CD4-positive, alpha-beta T cell treated with Interleukin-6 for 4 hours (primary cell): ENCODE measurements around the gene RABGAP1L.
"Not testable (repeated sequence)": the region's sequence is repeated elsewhere in the genome, so short reads cannot be mapped to it uniquely, and the experiment has no call there.

Experiments
- DNase-seq: peaks from one replicate; pipeline ENCODE4 v3.0.0-alpha.2; 2020; ENCODE audit warnings: mixed read lengths

The RABGAP1L gene

DNA sequence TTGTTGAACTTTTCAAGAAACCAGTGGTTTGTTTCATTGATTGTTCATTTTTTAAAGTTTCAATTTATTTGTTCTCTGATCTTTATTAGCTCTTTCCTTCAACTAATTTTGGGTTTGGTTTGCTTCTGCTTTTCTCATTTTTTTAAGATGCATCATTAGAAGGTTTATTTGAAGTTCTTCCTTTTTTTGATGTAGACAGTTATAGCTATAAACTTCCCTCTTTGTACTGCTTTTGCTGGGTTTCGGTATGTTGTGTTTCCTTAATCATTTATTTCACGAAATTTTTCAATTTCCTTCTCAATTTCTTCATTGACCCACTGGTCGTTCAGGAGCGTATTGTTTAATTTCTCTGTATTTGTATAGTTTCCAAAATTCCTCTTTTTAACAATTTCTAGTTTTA is 155.1 kb downstream of the RABGAP1L start:
- DNase-seq, result no peak

- no peak for DNase-seq
These were observed 155.9 kb downstream of the RABGAP1L start for GRCh38 chr1:174315239-174315638.

- not testable (repeated sequence) for DNase-seq
These were observed 161.6 kb downstream of the RABGAP1L start for GRCh38 chr1:174320897-174321296.

DNA sequence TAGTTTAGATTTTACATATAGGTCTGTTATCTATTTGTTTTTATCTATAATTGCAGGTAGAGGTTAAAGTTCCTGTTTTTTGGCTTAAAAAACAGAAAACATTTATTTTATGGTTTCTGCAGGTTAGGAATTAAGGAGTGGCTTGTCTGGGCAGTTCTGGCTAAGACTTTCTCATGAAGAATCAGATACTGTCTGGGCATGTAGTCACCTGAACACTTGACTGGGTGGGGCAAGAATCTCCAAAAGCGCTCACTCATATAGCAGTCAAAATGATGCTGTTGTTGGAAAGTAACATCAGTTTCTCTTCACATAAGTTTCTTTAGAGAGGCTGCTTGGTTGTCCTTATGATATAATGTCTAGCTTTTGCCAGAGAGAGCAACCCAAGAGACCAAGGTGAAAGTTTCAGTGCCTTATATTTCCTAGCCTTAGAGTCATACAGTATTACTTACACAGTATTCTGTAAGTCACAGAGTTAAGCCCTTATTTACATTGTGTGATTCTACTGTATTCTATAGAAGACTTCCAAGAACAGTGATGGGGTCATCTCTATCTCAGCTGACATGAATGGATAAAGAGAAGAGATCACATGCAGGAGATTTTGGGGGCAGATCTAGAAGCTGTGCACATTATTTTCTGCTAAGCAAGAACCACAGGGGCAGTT is 163.0 kb downstream of the RABGAP1L start:
- DNase-seq, result no peak

DNA sequence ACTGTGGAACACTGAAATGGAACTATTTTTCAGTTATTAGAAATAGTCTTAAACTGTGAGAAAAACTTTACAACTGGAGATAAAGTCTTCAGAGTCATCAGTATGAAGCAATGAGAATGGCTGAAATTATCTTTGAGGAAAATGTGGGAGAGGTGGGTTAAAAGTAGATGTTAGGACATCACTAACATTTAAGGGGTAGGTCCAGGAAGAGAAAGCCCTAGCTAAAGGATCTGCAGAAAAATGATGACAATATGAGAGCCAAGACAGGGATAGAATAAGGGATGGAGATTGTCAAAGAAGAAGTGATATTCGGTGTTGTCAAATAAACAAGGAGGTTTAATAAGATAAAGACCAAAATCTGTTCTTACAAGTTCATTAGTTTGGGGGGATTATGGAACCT is 165.2 kb downstream of the RABGAP1L start:
- DNase-seq, result no peak

GRCh38 chr1:174324939-174325338 is 165.6 kb downstream of the RABGAP1L start:
- DNase-seq, result no peak

- DNase-seq, result no peak
These were observed 167.0 kb downstream of the RABGAP1L start for GRCh38 chr1:174326278-174326677.

DNA sequence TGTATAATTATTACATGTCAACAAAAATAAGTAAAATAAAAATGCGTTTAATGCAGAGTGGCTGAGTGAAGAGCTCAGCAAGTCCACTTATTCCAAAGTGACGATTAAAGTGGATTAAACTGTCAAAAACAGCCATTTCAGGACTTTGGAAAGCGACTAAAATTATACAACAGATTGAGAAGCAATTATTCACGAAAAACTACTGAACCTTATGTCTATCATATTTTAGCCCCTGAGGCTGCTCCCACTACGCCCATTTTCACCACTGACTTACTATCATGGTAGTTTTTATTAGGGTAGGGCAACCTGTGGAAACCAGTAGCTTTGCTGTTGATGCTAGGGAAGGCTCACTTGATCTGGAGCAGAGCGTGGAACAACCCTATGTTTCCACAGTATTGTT is 174.1 kb downstream of the RABGAP1L start:
- no peak for DNase-seq

- DNase-seq, result no peak
These were observed 177.8 kb downstream of the RABGAP1L start for GRCh38 chr1:174337000-174337681.

GRCh38 chr1:174340404-174340803 is 181.1 kb downstream of the RABGAP1L start:
- DNase-seq, result not testable (repeated sequence)

DNA sequence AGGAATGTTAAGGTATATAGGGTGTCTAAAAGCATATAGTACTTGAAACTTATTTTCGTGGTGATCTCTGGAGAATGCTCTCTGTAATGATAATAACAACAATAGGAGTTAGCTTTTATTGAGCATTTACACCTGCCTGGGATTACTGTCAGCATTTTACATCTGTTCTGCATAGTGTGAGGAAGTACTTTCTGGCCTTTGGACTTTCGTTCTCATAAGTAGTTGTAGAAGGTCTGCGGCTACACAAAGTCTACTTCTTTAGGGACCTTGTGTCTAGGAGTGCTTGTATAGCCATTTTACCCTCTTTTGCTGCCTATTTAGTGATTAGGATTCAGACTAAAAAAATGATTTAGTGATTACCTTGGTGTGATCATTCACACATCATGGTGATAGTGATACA is 184.8 kb downstream of the RABGAP1L start:
- no peak for DNase-seq

GRCh38 chr1:174352117-174352516 is 192.8 kb downstream of the RABGAP1L start:
- DNase-seq, result no peak

DNA sequence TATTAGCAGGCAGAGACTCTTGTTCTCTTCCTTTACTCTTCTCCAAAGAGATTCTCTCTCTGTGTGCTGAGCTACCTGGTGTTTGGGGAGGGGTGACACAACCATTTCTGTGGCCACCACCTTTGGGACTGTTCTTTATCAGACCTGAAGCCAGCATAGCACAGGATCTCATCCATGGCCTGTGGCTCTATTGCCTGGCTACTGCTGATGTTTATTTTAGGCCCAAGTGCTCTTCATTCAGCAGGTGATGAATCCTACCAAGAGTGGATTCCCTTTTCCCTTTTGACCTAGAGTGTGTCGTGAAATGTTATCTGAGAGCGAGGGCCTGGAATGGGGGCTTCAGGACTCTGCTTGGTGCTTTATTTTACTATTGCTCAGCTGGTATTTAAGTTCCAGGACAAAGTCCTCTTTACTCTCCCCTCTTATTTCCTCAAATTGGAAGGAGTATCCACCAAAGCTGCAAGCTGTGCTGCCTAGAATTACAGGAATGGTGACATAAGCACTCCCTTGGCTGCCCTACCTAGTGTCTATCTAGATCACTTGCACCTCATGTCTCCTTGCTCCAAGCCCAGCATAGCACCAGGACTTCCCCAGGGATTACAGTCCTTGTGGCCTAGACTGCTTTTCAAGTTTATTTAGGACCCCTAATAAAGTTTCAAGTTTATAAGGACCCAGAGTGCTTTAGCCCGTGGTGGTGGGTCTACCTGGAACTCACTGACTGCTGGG is 193.7 kb downstream of the RABGAP1L start:
- DNase-seq, result no peak

GRCh38 chr1:174358344-174358743 is 199.0 kb downstream of the RABGAP1L start:
- no peak for DNase-seq

GRCh38 chr1:174358786-174359453 is 199.6 kb downstream of the RABGAP1L start:
- no peak for DNase-seq

DNA sequence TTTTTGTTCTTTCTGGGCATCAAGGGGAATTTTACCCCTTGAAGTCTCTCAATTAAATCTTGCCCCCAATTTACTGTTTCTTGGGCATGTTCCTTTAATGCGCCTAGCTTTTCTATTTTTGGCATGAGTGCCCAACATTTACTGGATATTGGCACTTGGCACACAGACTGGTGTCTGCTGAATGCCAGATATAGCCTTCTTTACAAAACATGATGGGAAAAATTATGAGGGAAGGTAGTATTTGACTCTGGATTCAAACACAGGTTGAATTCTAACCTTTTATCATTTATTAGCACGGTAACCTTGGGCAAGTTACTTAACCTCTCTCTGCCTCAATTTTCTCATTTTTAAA is 200.1 kb downstream of the RABGAP1L start:
- DNase-seq, result no peak

DNA sequence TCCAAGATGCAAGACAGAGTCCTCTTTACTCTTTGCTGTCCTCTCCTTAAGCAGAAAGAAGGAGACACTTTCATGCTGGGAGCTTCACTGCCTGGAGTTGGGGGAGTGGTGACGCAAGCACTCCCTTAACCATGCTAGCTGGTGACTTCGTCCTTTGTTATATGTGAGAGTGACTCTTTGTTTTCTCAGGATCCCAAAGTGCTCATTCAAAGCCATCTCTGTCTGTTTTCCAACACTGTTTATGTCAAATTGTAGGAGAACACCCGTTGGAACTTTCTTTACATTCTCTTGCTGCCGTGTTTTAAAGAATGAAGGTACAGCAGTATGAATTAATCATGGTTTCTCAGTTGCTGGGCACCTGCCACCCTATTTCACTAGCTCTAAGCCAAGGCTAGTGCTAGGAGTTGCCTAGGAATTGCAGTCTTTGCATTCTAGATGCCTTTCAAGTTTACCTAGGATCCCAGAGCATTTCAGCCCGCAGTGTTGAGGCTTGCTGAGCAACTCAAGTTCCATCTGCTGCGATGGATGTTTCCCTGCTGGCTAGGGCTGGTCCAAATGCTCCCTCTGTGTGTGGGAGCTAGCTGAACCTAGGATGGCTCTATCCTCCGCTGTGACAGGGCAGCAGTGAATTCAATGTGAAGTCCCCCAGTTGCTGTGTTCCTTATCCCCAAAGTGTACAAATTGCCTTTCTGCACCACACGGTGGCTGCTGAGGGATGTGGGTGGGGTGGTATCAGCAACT is 205.8 kb downstream of the RABGAP1L start:
- no peak for DNase-seq

DNA sequence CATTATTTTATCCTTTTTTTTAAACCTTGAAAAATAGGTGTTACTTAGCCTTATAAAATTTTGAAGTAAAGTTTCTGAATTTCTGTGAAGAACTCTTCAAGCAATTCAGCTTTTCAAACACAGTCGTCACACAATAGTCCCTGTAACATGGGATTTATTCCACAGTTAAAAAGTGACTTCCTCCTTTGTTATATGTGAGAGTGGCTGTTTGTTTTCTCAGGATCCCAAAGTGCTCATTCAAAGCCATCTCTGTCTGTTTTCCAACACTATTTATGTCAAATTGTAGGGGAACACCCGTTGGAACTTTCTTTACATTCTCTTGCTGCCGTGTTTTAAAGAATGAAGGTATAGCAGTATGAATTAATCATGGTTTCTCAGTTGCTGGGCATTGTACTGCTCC is 207.6 kb downstream of the RABGAP1L start:
- no peak for DNase-seq

- no peak for DNase-seq
These were observed 208.6 kb downstream of the RABGAP1L start for GRCh38 chr1:174367892-174368291.

DNA sequence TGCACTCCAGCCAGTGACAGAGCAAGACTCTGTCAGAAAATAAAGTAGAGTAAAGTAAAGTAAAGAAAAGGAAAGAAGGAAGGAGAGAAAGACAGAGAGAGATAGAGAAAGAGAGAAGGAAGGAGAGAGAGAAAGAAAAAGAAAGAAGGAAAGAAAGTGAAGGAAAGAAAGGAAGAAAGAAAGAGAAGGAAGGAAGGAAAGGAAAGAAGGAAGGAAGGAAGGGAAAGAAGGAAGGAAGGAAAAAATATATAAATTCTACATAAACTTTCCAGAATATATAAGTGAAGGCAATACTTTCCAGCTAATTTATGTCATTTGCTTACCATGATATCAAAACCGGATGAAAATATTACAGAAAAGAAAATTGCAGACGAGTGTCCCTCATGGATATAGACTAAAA is 216.7 kb downstream of the RABGAP1L start:
- no peak for DNase-seq

- no peak for DNase-seq
These were observed 232.4 kb downstream of the RABGAP1L start for GRCh38 chr1:174391716-174392115.

GRCh38 chr1:174393885-174394284 is 234.6 kb downstream of the RABGAP1L start:
- DNase-seq, result no peak

DNA sequence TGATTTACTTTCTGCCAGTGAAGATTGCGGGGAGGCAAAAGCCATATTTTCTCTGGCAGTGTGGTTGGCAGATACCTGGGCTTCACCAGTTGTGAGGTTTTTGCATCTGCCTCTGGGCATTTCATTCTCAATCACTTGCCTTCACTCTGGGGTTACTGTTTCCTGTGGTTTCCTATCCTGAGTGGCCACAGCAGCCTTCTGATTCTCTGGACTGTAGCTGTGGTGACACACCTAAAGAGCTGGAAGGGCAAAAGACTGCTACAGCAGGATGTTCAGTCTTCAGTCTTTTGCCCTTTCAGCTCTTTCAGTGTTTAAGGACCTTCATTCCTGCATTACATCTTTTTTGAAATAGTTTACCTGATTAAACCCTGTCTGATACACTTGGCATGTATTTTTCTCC is 237.9 kb downstream of the RABGAP1L start:
- DNase-seq, result no peak
